ENCODE results near the gene C2orf80.

- no peak for TF ChIP-seq RAD21 (conservative IDR thresholded peaks at IDR 0.05)
- TF ChIP-seq EP300 (conservative IDR thresholded peaks at IDR 0.05; ENCODE audit: poor library complexity, severe bottlenecking): no peak
Observed at GRCh38 chr2:208164951-208165755, 24.7 kb downstream of the C2orf80 start.

Data from neural cell (in vitro differentiated cells).